IMR-90 (cell line): ENCODE measurements around the gene ZNF761. TPM values are rescaled to one million over a fixed set of nuclear protein-coding genes. Genes with fewer than 3 reads are reported as not detected.

Experiments used
- ATAC-seq: fragments of 200-7000 bp; cut with Tn5 transposase; 2 replicates; pipeline ENCODE4 v1.9.1; 2020; ENCODE audit warnings: low read depth, mild to moderate bottlenecking, moderate library complexity
- BruUV-seq: library from RNA; stranded (reverse); fragments of 400-500 nt; replicated peaks from 2 replicates; lab custom pipeline; 2021; lab: Mats Ljungman, UMichigan
- CTCF ChIA-PET: fragments of 300-600 bp; formaldehyde crosslinking; extraction: SDS; loops from one replicate; lab custom pipeline; 2021; ENCODE audit warnings: antibody characterized with exemption; lab: Yijun Ruan, JAX
- POLR2A ChIA-PET: fragments of 300-600 bp; sonication (Branson Sonifier 250); formaldehyde crosslinking; loops from one replicate; lab custom pipeline; 2022; ENCODE audit warnings: antibody characterized with exemption; ENCODE audit not compliant: unreplicated experiment; lab: Charles Lee
- DNase-seq: peaks from one replicate; pipeline ENCODE4 v3.0.0; 2013
- H2AFZ ChIP-seq: replicated peaks from 2 replicates; pipeline ENCODE3; 2013; ENCODE audit warnings: low read length, mild to moderate bottlenecking; ENCODE audit not compliant: poor library complexity
- H2AK5ac ChIP-seq: 2 replicates; pipeline ENCODE4 v1.6.1; 2013; ENCODE audit warnings: low read depth, low read length, inconsistent platforms
- H2AK9ac ChIP-seq: replicated peaks from 2 replicates; pipeline ENCODE3; 2013; ENCODE audit warnings: mild to moderate bottlenecking, low read depth, low read length, moderate library complexity; ENCODE audit not compliant: poor library complexity
- H2BK120ac ChIP-seq: 2 replicates; pipeline ENCODE4 v1.6.1; 2013; ENCODE audit warnings: low read depth, low read length, inconsistent platforms
- H2BK15ac ChIP-seq: 3 replicates; pipeline ENCODE4 v1.6.1; 2013; ENCODE audit warnings: low read depth, low read length, inconsistent platforms
- H2BK20ac ChIP-seq: 2 replicates; pipeline ENCODE4 v1.6.1; 2013; ENCODE audit warnings: low read depth, mild to moderate bottlenecking, inconsistent platforms, low read length, moderate library complexity
- H2BK5ac ChIP-seq: 2 replicates; pipeline ENCODE4 v1.6.1; 2013; ENCODE audit warnings: mild to moderate bottlenecking, low read depth, low read length, inconsistent platforms; ENCODE audit not compliant: poor library complexity, severe bottlenecking
- H3K14ac ChIP-seq: replicated peaks from 2 replicates; pipeline ENCODE4 v1.6.1; 2013; ENCODE audit warnings: low read depth, low read length, inconsistent platforms
- H3K18ac ChIP-seq: 2 replicates; pipeline ENCODE4 v1.6.1; 2013; ENCODE audit warnings: low read depth, low read length, control low read depth
- H3K23ac ChIP-seq: 2 replicates; pipeline ENCODE4 v1.6.1; 2013; ENCODE audit warnings: low read depth, low read length, inconsistent platforms
- H3K27ac ChIP-seq: 2 replicates; pipeline ENCODE4 v1.5.1; 2013; ENCODE audit warnings: mild to moderate bottlenecking, control low read depth, low read length; ENCODE audit not compliant: insufficient read depth
- H3K27me3 ChIP-seq: 2 replicates; pipeline ENCODE4 v1.6.1; 2013; ENCODE audit warnings: low read length; ENCODE audit not compliant: control insufficient read depth, insufficient read depth
- H3K36me3 ChIP-seq: 2 replicates; pipeline ENCODE4 v1.6.1; 2013; ENCODE audit warnings: low read length, mixed read lengths; ENCODE audit not compliant: control insufficient read depth, insufficient read depth
- H3K4ac ChIP-seq: 2 replicates; pipeline ENCODE4 v1.6.1; 2013; ENCODE audit warnings: low read depth, low read length, inconsistent platforms
- H3K4me1 ChIP-seq: 2 replicates; pipeline ENCODE4 v1.6.1; 2013; ENCODE audit warnings: low read length, mixed read lengths; ENCODE audit not compliant: control insufficient read depth, insufficient read depth
- H3K4me2 ChIP-seq: 2 replicates; pipeline ENCODE4 v1.6.1; 2013; ENCODE audit warnings: low read depth, mild to moderate bottlenecking, control low read depth, low read length, moderate library complexity
- H3K4me3 ChIP-seq: 2 replicates; pipeline ENCODE4 v1.5.1; 2013; ENCODE audit warnings: low read depth, mild to moderate bottlenecking, control low read depth, low read length, moderate library complexity; ENCODE audit not compliant: insufficient read depth
- H3K56ac ChIP-seq: 2 replicates; pipeline ENCODE4 v1.6.1; 2013; ENCODE audit warnings: low read length, inconsistent platforms; ENCODE audit not compliant: insufficient read depth; ENCODE audit errors: extremely low read depth
- H3K79me1 ChIP-seq, 2 experiments: 2 replicates each; pipeline ENCODE4 v1.6.1; 2013; ENCODE audit warnings: low read length in 2 of 2, inconsistent platforms in 1 of 2, low read depth in 1 of 2
- H3K9ac ChIP-seq: 2 replicates; pipeline ENCODE4 v1.6.1; 2013; ENCODE audit warnings: low read depth, low read length, control low read depth
- H3K9me1 ChIP-seq: 2 replicates; pipeline ENCODE4 v1.6.1; 2013; ENCODE audit warnings: low read length, inconsistent platforms; ENCODE audit not compliant: insufficient read depth
- H3K9me3 ChIP-seq: 2 replicates; pipeline ENCODE4 v1.6.1; 2013; ENCODE audit warnings: low read length; ENCODE audit not compliant: control insufficient read depth, insufficient read depth
- H4K20me1 ChIP-seq: 2 replicates; pipeline ENCODE4 v1.6.1; 2013; ENCODE audit warnings: low read length, inconsistent platforms; ENCODE audit not compliant: insufficient read depth
- H4K5ac ChIP-seq: 2 replicates; pipeline ENCODE4 v1.6.1; 2013; ENCODE audit warnings: mild to moderate bottlenecking, low read depth, low read length, control low read depth
- H4K8ac ChIP-seq, 2 experiments: 2 replicates each; pipeline ENCODE4 v1.6.1; 2013; ENCODE audit warnings: low read depth in 2 of 2, low read length in 2 of 2, control low read depth in 1 of 2, inconsistent platforms in 1 of 2
- H4K91ac ChIP-seq: 2 replicates; pipeline ENCODE4 v1.6.1; 2013; ENCODE audit warnings: low read depth, low read length, inconsistent platforms; ENCODE audit not compliant: insufficient read depth
- ELK1 ChIP-seq: fragments of 150-350 bp; IDR thresholded peaks from 2 replicates; pipeline ENCODE4 v1.6.1; 2016; ENCODE audit warnings: low read depth, mild to moderate bottlenecking, low read length, moderate library complexity, borderline replicate concordance
- WGBS, 2 experiments: methylation state at CpG; one replicate each; pipeline versions ENCODE4 v1.1.5 to v1.1.7; 2013; ENCODE audit warnings: missing lambda C conversion rate in 2 of 2; ENCODE audit not compliant: insufficient read length in 1 of 2; ENCODE audit errors: extremely low coverage in 2 of 2; 5-methylcytosine and 5-hydroxymethylcytosine counted together
- dilution Hi-C: fragments of 300-500 bp; cut with HindIII; formaldehyde crosslinking; loops from one replicate; pipeline ENCODE4 v1.14.3; 2018; ENCODE audit warnings: low sequenced_read_pairs; ENCODE audit not compliant: unreplicated experiment
- in situ Hi-C: fragments of 300-500 bp; cut with MboI; formaldehyde crosslinking; loops from 3 replicates; pipeline ENCODE4 v1.14.3; 2019; ENCODE audit warnings: low sequenced_read_pairs, inconsistent platforms, mixed read lengths
- intact Hi-C: fragments of 100-400 bp; cut with micrococcal nuclease; formaldehyde crosslinking; loops from 2 replicates; pipeline ENCODE4 v1.10.0; 2022
- polyA plus RNA-seq, 3 experiments: library from polyadenylated mRNA; depleted of rRNA; stranded (reverse); fragments of >200 nt; gene quantifications; 2 replicates each; pipeline ENCODE4 v1.2.3, GENCODE V29; 2012; ENCODE audit warnings: low replicate concordance in 1 of 3
- total RNA-seq: library from RNA; depleted of rRNA; stranded (reverse); fragments of >200 nt; gene quantifications from 2 replicates; pipeline ENCODE4 v1.2.3, GENCODE V29; 2012

Gene ZNF761
- total and polyA plus RNA-seq, 2 of the 4 experiments (the other 2 are of a cell fraction), result 7.9 to 21.9 TPM

GRCh38 chr19:53492153-53492552, 60.4 kb downstream of the ZNF761 start:
- Histone ChIP-seq H3K4me3 (no peak overlapping the region), H2BK15ac (no peak overlapping the region), H4K91ac (no peak overlapping the region), H3K27ac (no peak overlapping the region), H3K9me1 (no peaks in the 10 kb centered on the region), H3K9ac (no peak overlapping the region), H4K8ac (no peak overlapping the region), H2AK5ac (no peak overlapping the region), H3K27me3 (no peaks in the 10 kb centered on the region), H3K4me1 (no peaks in the 10 kb centered on the region), H2AK9ac (no peak overlapping the region), H3K56ac (no peak overlapping the region), H3K9me3 (peaks cover 17% of the 10 kb centered on the region), H4K20me1 (no peaks in the 10 kb centered on the region), H3K14ac (no peak overlapping the region), H4K5ac (no peak overlapping the region), H2AFZ (no peak overlapping the region), H3K4ac (no peak overlapping the region), H3K23ac (no peak overlapping the region), H3K79me1 (no peaks in the 10 kb centered on the region), H2BK5ac (no peak overlapping the region), H2BK20ac (no peak overlapping the region), H3K4me2 (no peak overlapping the region), H3K36me3 (peaks cover 17% of the 10 kb centered on the region), H2BK120ac (no peak overlapping the region), H3K18ac (no peak overlapping the region)
- no peak for TF ChIP-seq ELK1
- CTCF ChIA-PET, result no interaction called here
- BruUV-seq, result no TSS peak
- ATAC-seq, result no peak
- DNase-seq, result no peak
- no CpG with 5 or more reads among the region's 5 CpGs for WGBS, 2 experiments
- in situ Hi-C loops, result no loop called here
- intact Hi-C loops, result no loop called here
- dilution Hi-C loops, result no loop called here
- POLR2A ChIA-PET, result no interaction called here
